Endothelial cell (in vitro differentiated cells): ENCODE results near the gene NFKBIE. TPM values are rescaled to one million over a fixed set of nuclear protein-coding genes. Genes with fewer than 3 reads are reported as not detected.

Experiments used
- DNase-seq: peaks from one replicate; pipeline ENCODE4 v3.0.0; 2021; ENCODE audit warnings: low spot score
- H3K27ac Mint-ChIP-seq: one replicate; pipeline ENCODE4 v1.8.0; 2021; ENCODE audit warnings: mixed read lengths, inconsistent platforms; ENCODE audit not compliant: unreplicated experiment
- H3K27me3 Mint-ChIP-seq: one replicate; pipeline ENCODE4 v1.8.0; 2021; ENCODE audit warnings: mild to moderate bottlenecking, moderate library complexity, mixed read lengths, inconsistent platforms; ENCODE audit not compliant: unreplicated experiment
- H3K36me3 Mint-ChIP-seq: one replicate; pipeline ENCODE4 v1.8.0; 2021; ENCODE audit warnings: mild to moderate bottlenecking, low read depth, mixed read lengths, inconsistent platforms; ENCODE audit not compliant: unreplicated experiment
- H3K4me1 Mint-ChIP-seq: one replicate; pipeline ENCODE4 v1.8.0; 2021; ENCODE audit warnings: mild to moderate bottlenecking, mixed read lengths, inconsistent platforms; ENCODE audit not compliant: unreplicated experiment
- H3K4me3 Mint-ChIP-seq: one replicate; pipeline ENCODE4 v1.8.0; 2021; ENCODE audit warnings: mild to moderate bottlenecking, mixed read lengths, inconsistent platforms; ENCODE audit not compliant: unreplicated experiment
- H3K9me3 Mint-ChIP-seq: one replicate; pipeline ENCODE4 v1.8.0; 2021; ENCODE audit warnings: mixed read lengths, inconsistent platforms; ENCODE audit not compliant: unreplicated experiment
- CTCF ChIP-seq: fragments of 200-600 bp; sonication (generic); IDR thresholded peaks from one replicate; pipeline ENCODE4 v1.5.0; 2021; ENCODE audit warnings: antibody characterized with exemption; ENCODE audit not compliant: unreplicated experiment
- total RNA-seq: library from RNA; stranded (reverse); fragmentation: NEBNext Ultra II Directional; extraction: Animal tissue kit (Norgen Biotek cat#: 25700); gene quantifications from one replicate; pipeline ENCODE4 v1.2.1, GENCODE V29; 2021; ENCODE audit not compliant: unreplicated experiment

Gene NFKBIE
- total RNA-seq, 1 donor from 2014 or later, result 16.7 TPM

GRCh38 chr6:44222486-44223318 lies 42.6 kb downstream of the NFKBIE start:
- H3K4me3 Mint-ChIP-seq, result peak overlapping the region; percentile 89
- peaks cover 54% of the 10 kb centered on the region for H3K4me1 Mint-ChIP-seq
- TF ChIP-seq CTCF, result no peak
- no peak overlapping the region for H3K27ac Mint-ChIP-seq
- no peak for DNase-seq
- H3K27me3 Mint-ChIP-seq, result peaks cover 2% of the 10 kb centered on the region
- no peaks in the 10 kb centered on the region for H3K9me3 Mint-ChIP-seq
- peaks cover 3% of the 10 kb centered on the region for H3K36me3 Mint-ChIP-seq

GRCh38 chr6:44221961-44222335 lies 43.4 kb downstream of the NFKBIE start:
- Mint-ChIP-seq H3K4me3 (no peak overlapping the region), H3K36me3 (no peaks in the 10 kb centered on the region), H3K9me3 (no peaks in the 10 kb centered on the region), H3K27ac (no peak overlapping the region), H3K4me1 (peaks cover 57% of the 10 kb centered on the region), H3K27me3 (peaks cover 2% of the 10 kb centered on the region)
- DNase-seq, result no peak
- no peak for TF ChIP-seq CTCF

- Mint-ChIP-seq H3K27me3 (peaks cover 4% of the 10 kb centered on the region), H3K36me3 (no peaks in the 10 kb centered on the region), H3K4me3 (peak overlapping the region; percentile 74), H3K27ac (no peak overlapping the region), H3K9me3 (no peaks in the 10 kb centered on the region), H3K4me1 (peaks cover 62% of the 10 kb centered on the region)
- peak; percentile 74 for DNase-seq
- TF ChIP-seq CTCF, result peak; percentile 59
These were observed 43.9 kb downstream of the NFKBIE start for GRCh38 chr6:44221291-44221960.

- no peak for DNase-seq
These were observed 44.4 kb downstream of the NFKBIE start for GRCh38 chr6:44220913-44221290.

More at GRCh38 chr6:44220913-44221290, 44.4 kb downstream of the NFKBIE start:
- Mint-ChIP-seq H3K27ac (no peak overlapping the region), H3K36me3 (no peaks in the 10 kb centered on the region), H3K27me3 (peaks cover 4% of the 10 kb centered on the region), H3K9me3 (no peaks in the 10 kb centered on the region), H3K4me1 (peaks cover 60% of the 10 kb centered on the region), H3K4me3 (peak overlapping the region; percentile 74)
- no peak for TF ChIP-seq CTCF
